ENCODE data around the gene OLFML1.

GRCh38 chr11:7551571-7551970 lies 66.3 kb downstream of the OLFML1 start:
- TF ChIP-seq CTCF (IDR thresholded peaks at IDR 0.05; ENCODE audit: insufficient read depth, low read length, poor library complexity, severe bottlenecking) (no peak), EZH2phosphoT487 (conservative IDR thresholded peaks at IDR 0.05; ENCODE audit: low read length) (no peak)
